B cell (primary cell): ENCODE data around the gene NLRP1. TPM values are rescaled to one million over a fixed set of nuclear protein-coding genes. Genes with fewer than 3 reads are reported as not detected.

ENCODE experiments used
- polyA plus RNA-seq: library from polyadenylated mRNA; depleted of rRNA; stranded (reverse); fragments of >200 nt; gene quantifications from 2 replicates; pipeline ENCODE4 v1.2.3, GENCODE V29; 2012
- total RNA-seq, 2 donors: library from RNA; stranded (reverse); fragments of 120-200 nt in 1 of 2; gene quantifications; 1 replicate in 1 of 2; 2 replicates in 1 of 2; pipeline versions ENCODE4 v1.2.3 to v1.2.4, GENCODE V29; 2013 to 2022

Gene NLRP1
- total and polyA plus RNA-seq, 2 donors (not counting 1 experiment from before 2014, with no cell fraction given), result 141 to 189 TPM

Other genes with a start within 250 kb of the NLRP1 start
- gene NUP88, start 164.8 kb downstream of the NLRP1 start, total RNA-seq, result 221 and 238 TPM in 2 replicates
- 210 and 214 TPM in 2 replicates for gene NUP88, start 164.8 kb downstream of the NLRP1 start, polyA plus RNA-seq
- 125 and 127 TPM in 2 replicates for gene RPAIN, start 164.3 kb downstream of the NLRP1 start, total RNA-seq
- 73.9 and 99.4 TPM in 2 replicates for gene RPAIN, start 164.3 kb downstream of the NLRP1 start, polyA plus RNA-seq
- gene C1QBP, start 145.4 kb downstream of the NLRP1 start, total RNA-seq, result 60.1 and 62.2 TPM in 2 replicates
- gene C1QBP, start 145.4 kb downstream of the NLRP1 start, polyA plus RNA-seq, result 41.0 and 60.3 TPM in 2 replicates
- gene DHX33, start 115.5 kb downstream of the NLRP1 start, total RNA-seq, result 10.8 and 12.8 TPM in 2 replicates
- gene DHX33, start 115.5 kb downstream of the NLRP1 start, polyA plus RNA-seq, result 6.4 and 7.2 TPM in 2 replicates
- 70.0 and 74.2 TPM in 2 replicates for gene DERL2, start 98.3 kb downstream of the NLRP1 start, total RNA-seq
- gene DERL2, start 98.3 kb downstream of the NLRP1 start, polyA plus RNA-seq, result 34.8 and 53.2 TPM in 2 replicates
- gene MIS12, start 97.9 kb downstream of the NLRP1 start, total RNA-seq, result 33.2 and 41.1 TPM in 2 replicates
- gene MIS12, start 97.9 kb downstream of the NLRP1 start, polyA plus RNA-seq, result 20.9 and 29.0 TPM in 2 replicates